Measurements from ENCODE around the gene CES4A.

DNA sequence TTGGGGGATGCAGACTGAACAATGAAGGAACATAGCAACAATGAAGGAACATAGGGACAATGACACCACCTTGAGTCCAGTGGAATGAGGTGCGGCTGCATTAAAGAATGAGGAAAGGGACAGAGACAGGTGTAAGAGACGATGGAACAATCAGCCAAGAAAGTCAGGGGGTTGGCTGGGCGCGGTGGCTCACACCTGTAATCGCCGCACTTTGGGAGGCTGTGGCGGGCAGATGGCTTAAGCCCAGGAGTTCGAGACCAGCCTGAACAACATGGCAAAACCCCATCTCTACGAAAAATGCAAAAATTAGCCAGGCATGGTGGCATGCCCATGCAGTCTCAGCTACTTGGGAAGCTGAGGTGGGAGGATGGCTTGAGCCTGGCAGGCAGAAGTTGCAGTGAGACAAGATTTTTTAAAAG is 26.9 kb downstream of the CES4A start:
- TF ChIP-seq, protein P1, sequence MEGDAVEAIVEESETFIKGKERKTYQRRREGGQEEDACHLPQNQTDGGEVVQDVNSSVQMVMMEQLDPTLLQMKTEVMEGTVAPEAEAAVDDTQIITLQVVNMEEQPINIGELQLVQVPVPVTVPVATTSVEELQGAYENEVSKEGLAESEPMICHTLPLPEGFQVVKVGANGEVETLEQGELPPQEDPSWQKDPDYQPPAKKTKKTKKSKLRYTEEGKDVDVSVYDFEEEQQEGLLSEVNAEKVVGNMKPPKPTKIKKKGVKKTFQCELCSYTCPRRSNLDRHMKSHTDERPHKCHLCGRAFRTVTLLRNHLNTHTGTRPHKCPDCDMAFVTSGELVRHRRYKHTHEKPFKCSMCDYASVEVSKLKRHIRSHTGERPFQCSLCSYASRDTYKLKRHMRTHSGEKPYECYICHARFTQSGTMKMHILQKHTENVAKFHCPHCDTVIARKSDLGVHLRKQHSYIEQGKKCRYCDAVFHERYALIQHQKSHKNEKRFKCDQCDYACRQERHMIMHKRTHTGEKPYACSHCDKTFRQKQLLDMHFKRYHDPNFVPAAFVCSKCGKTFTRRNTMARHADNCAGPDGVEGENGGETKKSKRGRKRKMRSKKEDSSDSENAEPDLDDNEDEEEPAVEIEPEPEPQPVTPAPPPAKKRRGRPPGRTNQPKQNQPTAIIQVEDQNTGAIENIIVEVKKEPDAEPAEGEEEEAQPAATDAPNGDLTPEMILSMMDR (IDR thresholded peaks at IDR 0.05): peak; percentile 3
- TF ChIP-seq EZH2 (IDR thresholded peaks at IDR 0.05): no peak
